Measurements from ENCODE around the gene WFDC10A. TPM values are rescaled to one million over a fixed set of nuclear protein-coding genes. Genes with fewer than 3 reads are reported as not detected.

Gene WFDC10A
- total and polyA plus RNA-seq, 9 donors, result not detected

DNA sequence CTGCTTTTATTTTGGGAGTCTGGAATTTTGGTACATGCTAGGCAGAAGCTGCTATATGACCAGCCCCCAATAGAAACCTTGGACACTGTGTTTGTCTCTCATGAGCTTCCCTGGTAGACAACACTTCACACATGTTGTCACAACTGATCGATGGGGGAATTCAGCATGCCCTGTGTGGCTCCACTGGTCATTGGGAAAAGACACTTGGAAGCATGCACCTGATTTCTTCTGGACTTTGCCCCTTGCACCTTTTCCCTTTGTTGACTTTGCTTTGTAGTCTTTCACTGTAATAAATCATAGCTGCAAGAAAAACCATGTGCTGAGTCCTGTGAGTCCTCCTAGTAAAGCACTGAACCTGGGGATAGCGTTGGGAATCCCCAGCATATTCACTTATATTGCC, 7.9 kb upstream of the WFDC10A start:
- Histone ChIP-seq H3K36me3 (no peaks in the 10 kb centered on the region), H3K27me3 (no peaks in the 10 kb centered on the region), H3K27ac (no peak overlapping the region), H3K4me1 (ENCODE audit: insufficient read depth) (no peaks in the 10 kb centered on the region), H3K4me3 (no peak overlapping the region), H3K9me3 (no peaks in the 10 kb centered on the region)
- no peak for TF ChIP-seq EP300 (IDR thresholded peaks at IDR 0.05)
- no peak for DNase-seq
- 78 to 83% (median 80%) methylated on average over 2 of the region's 2 CpGs for WGBS, 3 donors
- intact Hi-C loops (cut with DNase I), result no loop called here

DNA sequence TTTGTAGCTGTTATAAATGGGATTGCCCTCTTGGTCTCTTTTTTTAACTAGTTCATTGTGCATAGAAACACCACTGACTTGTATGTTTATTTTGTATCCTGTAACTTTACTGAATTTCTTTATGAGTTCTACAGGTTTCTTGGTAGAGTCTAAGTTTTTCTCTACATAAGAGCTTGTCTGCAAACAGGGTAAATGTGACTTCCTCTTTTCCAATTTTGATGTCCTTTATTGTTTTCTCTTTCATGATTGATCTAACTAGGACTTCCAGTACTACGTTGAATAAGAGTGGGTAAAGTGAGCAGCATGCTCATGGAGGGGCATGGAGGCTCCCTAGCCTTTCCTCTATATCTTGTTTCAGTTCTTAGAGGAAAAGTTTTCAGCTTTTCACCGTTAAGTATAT, 3.0 kb upstream of the WFDC10A start:
- Histone ChIP-seq H3K4me1 (ENCODE audit: insufficient read depth) (no peaks in the 10 kb centered on the region), H3K36me3 (no peaks in the 10 kb centered on the region), H3K9me3 (no peaks in the 10 kb centered on the region), H3K27ac (no peak overlapping the region), H3K4me3 (no peak overlapping the region), H3K27me3 (no peaks in the 10 kb centered on the region)
- 70 to 77% (median 74%) methylated on average over 2 of the region's 2 CpGs for WGBS, 3 donors
- intact Hi-C loops (cut with DNase I), result no loop called here
- no peak for TF ChIP-seq POLR2A (IDR thresholded peaks at IDR 0.05)
- TF ChIP-seq, protein P1, sequence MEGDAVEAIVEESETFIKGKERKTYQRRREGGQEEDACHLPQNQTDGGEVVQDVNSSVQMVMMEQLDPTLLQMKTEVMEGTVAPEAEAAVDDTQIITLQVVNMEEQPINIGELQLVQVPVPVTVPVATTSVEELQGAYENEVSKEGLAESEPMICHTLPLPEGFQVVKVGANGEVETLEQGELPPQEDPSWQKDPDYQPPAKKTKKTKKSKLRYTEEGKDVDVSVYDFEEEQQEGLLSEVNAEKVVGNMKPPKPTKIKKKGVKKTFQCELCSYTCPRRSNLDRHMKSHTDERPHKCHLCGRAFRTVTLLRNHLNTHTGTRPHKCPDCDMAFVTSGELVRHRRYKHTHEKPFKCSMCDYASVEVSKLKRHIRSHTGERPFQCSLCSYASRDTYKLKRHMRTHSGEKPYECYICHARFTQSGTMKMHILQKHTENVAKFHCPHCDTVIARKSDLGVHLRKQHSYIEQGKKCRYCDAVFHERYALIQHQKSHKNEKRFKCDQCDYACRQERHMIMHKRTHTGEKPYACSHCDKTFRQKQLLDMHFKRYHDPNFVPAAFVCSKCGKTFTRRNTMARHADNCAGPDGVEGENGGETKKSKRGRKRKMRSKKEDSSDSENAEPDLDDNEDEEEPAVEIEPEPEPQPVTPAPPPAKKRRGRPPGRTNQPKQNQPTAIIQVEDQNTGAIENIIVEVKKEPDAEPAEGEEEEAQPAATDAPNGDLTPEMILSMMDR (IDR thresholded peaks at IDR 0.05), result no peak
- TF ChIP-seq EP300 (IDR thresholded peaks at IDR 0.05), result no peak
- no peak for DNase-seq

DNA sequence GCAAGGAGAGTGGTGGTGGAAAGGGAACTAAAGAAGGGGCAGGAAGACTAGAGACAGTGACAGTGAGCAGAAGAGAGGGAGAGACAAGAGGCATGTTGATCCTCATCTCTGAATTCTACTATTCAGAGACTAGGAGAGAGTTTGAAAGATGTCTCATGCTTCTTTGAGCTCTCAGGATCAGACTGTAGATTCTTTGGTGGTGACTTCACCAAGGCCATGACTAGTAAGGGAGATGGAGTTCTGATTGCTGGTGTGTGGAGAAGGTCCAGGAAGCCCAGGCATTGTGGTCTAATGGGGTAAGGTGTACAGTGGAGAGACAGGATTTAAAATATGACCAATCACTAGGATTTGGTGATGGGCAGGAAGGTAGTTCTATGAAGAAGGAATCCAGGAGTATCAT, 832 bp downstream of the WFDC10A start:
- TF ChIP-seq POLR2A (IDR thresholded peaks at IDR 0.05) (no peak), EP300 (IDR thresholded peaks at IDR 0.05) (no peak)
- TF ChIP-seq, protein P1 (IDR thresholded peaks at IDR 0.05), result no peak
- no peaks in the 10 kb centered on the region for H3K9me3 ChIP-seq
- H3K27ac ChIP-seq, result no peak overlapping the region
- no peaks in the 10 kb centered on the region for H3K27me3 ChIP-seq
- intact Hi-C loops (cut with DNase I), result no loop called here
- H3K4me3 ChIP-seq, result no peak overlapping the region
- DNase-seq, result no peak
- H3K4me1 ChIP-seq (ENCODE audit: insufficient read depth), result no peaks in the 10 kb centered on the region
- no peaks in the 10 kb centered on the region for H3K36me3 ChIP-seq

DNA sequence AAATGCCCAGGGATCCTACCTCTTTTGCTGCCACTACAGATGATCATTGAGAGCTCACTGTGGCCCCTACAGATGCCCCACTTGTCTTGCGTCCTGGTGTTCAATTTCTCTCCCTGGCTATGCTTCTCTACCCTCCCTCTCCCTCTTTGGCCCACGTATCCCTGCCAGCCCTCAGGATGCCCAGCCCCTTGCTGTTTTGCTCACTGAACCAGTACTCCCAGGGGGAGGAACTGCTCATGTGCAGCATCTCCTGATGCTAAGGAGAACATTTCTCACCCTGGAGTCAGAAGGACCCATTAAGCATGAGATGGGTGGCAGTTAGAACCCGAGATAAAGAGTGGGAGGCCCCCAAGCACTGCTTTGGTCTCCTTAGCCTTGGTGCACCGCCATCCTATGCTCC, 1.6 kb downstream of the WFDC10A start, which contains the start of gene WFDC9:
Gene WFDC9 (minus strand): TSS at position 101 of the 400 bp plus-strand sequence. CDS start 21,103 bp downstream, outside the sequence.
- no peaks in the 10 kb centered on the region for H3K36me3 ChIP-seq
- H3K4me1 ChIP-seq (ENCODE audit: insufficient read depth), result no peaks in the 10 kb centered on the region
- no peak within 1 kb of the TSS for H3K27ac ChIP-seq
- no peak within 1 kb of the TSS for H3K4me3 ChIP-seq
- H3K9me3 ChIP-seq, result no peaks in the 10 kb centered on the region
- no peaks in the 10 kb centered on the region for H3K27me3 ChIP-seq
- TF ChIP-seq EP300 (IDR thresholded peaks at IDR 0.05) (no peak), POLR2A (IDR thresholded peaks at IDR 0.05) (no peak)
- TF ChIP-seq, protein P1 (IDR thresholded peaks at IDR 0.05), result no peak
- DNase-seq, result no peak
- intact Hi-C loops (cut with DNase I), result no loop called here
- WGBS, 3 donors, result 54 to 65% (median 60%) methylated on average over 4 of the region's 4 CpGs

DNA sequence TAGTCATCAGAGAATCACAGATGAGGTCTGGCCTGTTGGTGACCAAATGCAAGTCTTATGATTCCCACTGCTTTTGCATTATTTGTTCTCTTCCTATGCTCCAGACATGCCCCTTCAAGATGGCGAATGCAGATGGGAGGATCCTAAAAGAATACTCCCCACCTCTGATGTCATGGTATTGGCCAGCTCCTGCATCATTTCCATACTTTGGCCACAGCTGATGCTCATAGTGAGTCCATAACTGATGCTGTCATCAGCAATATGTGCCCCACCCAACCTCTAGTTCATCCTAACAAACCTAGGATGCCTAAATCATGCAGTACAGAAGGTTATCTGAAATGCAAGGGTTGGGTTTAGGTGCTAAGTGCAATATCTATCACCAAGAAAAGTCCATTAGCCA, 7.0 kb downstream of the WFDC10A start:
- DNase-seq, result no peak
- Histone ChIP-seq H3K27ac (no peak overlapping the region), H3K4me3 (no peak overlapping the region), H3K4me1 (ENCODE audit: insufficient read depth) (no peaks in the 10 kb centered on the region), H3K36me3 (no peaks in the 10 kb centered on the region), H3K27me3 (no peaks in the 10 kb centered on the region), H3K9me3 (no peaks in the 10 kb centered on the region)
- WGBS, 3 donors, result 67 to 82% (median 71%) methylated on average over 1 of the region's 1 CpG
- TF ChIP-seq POLR2A (IDR thresholded peaks at IDR 0.05) (no peak), EP300 (IDR thresholded peaks at IDR 0.05) (no peak)
- TF ChIP-seq, protein P1 (IDR thresholded peaks at IDR 0.05), result no peak
- intact Hi-C loops (cut with DNase I), result no loop called here
